GM12892 (cell line): ENCODE data around the gene H2AZ1. TPM values are rescaled to one million over a fixed set of nuclear protein-coding genes. Genes with fewer than 3 reads are reported as not detected.
A peak's percentile ranks its signal among the peaks of the same experiment; 100 is the strongest.

ENCODE experiments used
- DNase-seq: peaks from one replicate; pipeline ENCODE4 v3.0.0; 2011; ENCODE audit not compliant: insufficient read length
- FAIRE-seq: peaks from 2 replicates; lab custom pipeline; 2011; peaks lifted over from hg19 to GRCh38; lab: Jason Lieb, UNC
- POLR2A ChIP-seq: IDR thresholded peaks from 2 replicates; pipeline ENCODE4 v1.6.1; 2011; ENCODE audit warnings: low read depth, low read length, control low read depth
- POLR2AphosphoS5 ChIP-seq: IDR thresholded peaks from 2 replicates; pipeline ENCODE4 v1.6.1; 2011; ENCODE audit warnings: low read depth, low read length, control low read depth
- TAF1 ChIP-seq: IDR thresholded peaks from 2 replicates; pipeline ENCODE4 v1.6.1; 2011; ENCODE audit warnings: low read depth, mild to moderate bottlenecking, control low read depth, low read length, borderline replicate concordance
- polyA plus RNA-seq: library from polyadenylated mRNA; unstranded; fragments of >200 nt; gene quantifications from one replicate; pipeline ENCODE4 v1.2.1, GENCODE V29; 2012; ENCODE audit warnings: missing spikeins, inconsistent platforms; ENCODE audit not compliant: missing spikeins

The H2AZ1 gene
- polyA plus RNA-seq: 642 TPM

GRCh38 chr4:99949999-99950912, at the start of gene H2AZ1:
TSS of gene H2AZ1 (minus strand) at chr4:99950275. CDS start at chr4:99950170, 105 bp downstream.
- peak; percentile 100 for TF ChIP-seq POLR2A
- TF ChIP-seq TAF1: peak; percentile 96
- peak; percentile 100 for TF ChIP-seq POLR2AphosphoS5
- peak; percentile 94 for FAIRE-seq
- peak; percentile 85 for DNase-seq

DNA sequence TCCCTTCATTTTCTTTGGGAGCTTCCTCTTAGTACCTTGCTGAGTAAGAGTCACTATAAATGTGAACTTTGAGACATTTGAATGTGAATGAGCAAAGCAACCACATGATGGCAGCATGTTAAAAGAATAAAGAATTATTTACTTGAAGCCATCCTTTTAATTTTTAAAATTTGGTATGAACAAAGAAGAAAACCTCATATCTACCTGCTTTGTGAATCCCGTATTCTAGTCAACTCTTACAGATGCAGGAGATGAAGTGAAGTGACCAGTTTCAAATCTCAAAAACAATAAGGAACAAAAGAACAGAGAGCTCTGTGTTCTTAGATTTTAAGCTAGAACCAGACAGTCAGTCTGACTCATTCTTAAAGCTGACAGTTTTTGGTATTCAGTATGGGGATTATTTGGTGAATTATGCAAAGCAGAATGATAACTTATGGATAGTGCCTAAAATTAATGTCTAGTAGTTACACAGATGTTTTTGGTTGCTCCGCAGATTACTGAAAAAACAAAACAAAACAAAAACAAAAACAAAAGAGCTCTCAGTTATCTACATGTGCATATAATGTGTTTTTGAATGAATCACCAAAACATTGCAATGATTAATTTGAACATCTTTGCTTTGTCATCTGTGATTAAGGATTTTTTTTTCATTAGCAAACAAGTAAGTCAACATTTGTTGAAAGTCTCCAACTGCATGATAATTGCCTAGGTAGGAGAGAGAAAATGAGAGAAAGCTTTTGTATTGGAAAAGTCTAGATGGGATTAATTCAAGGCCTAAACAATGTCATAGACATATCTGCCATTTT, 48.2 kb upstream of the H2AZ1 start:
- TF ChIP-seq POLR2A (no peak), POLR2AphosphoS5 (no peak), TAF1 (no peak)
- FAIRE-seq (peak; percentile 64), DNase-seq (no peak)

- TF ChIP-seq POLR2AphosphoS5: no peak
- no peak for TF ChIP-seq POLR2A
- no peak for TF ChIP-seq TAF1
- FAIRE-seq: no peak
- DNase-seq: no peak
These were observed 41.7 kb upstream of the H2AZ1 start for GRCh38 chr4:99991741-99992140.

DNA sequence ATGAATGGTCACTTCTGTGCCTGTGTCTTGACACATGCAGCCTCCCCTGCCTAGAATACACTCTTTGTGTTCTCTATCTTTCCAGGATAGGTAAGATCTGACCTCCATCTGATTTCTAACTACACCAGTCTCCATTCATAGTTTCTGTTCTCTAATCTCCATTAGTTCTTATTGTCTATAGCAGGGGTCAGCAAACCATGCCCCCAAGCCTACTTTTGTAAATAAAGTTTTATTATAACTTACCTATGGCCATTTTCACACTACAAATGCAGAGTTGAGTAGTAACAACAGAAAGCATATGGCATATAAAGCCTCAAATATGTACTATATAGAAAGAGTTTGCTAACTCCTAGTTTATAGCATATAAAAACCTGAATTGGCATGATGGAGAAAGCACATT, 37.6 kb upstream of the H2AZ1 start:
- TF ChIP-seq POLR2AphosphoS5: no peak
- no peak for TF ChIP-seq TAF1
- TF ChIP-seq POLR2A: no peak
- FAIRE-seq (no peak), DNase-seq (no peak)

DNA sequence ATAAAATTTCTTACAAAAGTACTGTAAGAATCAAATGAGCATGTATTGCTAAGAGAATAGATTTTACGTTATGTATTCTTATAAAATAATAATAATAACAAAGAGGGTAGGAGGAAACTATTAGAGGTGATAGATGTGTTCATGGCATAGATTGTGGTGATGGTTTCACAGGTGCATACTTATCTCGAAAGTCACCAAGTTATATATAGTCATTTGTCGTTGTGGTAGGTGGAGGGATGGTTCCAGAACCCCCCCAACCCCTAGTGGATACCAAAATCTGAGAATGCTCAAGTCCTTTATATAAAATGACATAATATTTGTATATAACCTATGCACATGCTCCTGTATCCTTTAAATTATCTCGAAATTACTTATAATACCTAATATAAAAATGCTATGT, 36.7 kb upstream of the H2AZ1 start:
- no peak for DNase-seq
- FAIRE-seq: no peak
- TF ChIP-seq POLR2A: no peak
- no peak for TF ChIP-seq TAF1
- no peak for TF ChIP-seq POLR2AphosphoS5

DNA sequence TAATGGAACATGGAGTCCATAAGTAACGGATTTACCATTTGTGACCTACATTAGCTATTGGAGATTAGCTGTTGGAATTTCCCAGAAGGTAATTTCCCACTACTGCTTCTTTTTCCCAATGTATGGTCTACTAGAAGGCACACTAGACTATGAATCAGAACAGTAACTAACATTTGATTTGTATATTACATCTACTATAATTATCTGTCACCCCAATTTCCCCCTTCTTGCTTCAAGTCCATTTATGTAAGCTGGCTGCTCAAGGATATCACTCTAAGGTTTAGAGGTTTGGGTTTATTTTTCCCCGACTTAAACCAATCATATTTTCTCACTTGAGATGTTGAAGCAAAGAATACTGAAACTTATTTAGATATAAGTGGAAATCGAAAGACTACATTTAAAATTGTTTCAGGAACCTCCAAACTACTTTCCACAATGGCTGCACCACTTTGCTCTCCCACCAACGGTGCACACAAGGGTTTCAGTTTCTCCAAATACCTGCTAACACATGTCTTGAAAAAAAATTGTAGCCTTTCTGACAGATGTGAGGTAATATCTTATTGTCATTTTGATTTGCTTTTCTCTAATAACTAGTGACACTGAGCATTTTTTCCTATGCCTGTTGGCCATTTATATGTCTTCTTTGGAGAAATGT, 33.3 kb upstream of the H2AZ1 start:
- TF ChIP-seq POLR2A (no peak), POLR2AphosphoS5 (no peak), TAF1 (no peak)
- FAIRE-seq: no peak
- DNase-seq: no peak

DNA sequence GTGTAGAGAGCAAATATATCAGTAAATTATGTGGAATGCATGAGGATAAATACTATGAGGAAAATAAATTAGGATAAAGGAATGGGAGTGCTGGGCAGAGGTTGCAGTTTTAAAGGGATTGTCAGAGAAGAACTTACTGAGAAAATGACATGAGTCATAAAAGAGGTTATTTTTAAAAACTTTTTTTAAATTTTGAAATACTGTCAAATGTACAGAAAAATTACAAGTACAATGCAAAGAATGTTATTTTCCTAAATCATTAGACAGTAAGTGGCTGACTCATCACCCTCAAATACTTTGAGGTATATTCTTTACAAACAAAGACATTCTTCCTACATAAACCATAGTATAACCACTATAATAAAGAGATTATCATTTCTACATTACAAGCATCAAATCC, 29.8 kb upstream of the H2AZ1 start:
- FAIRE-seq (no peak), DNase-seq (no peak)
- TF ChIP-seq POLR2AphosphoS5: no peak
- TF ChIP-seq POLR2A: no peak
- TF ChIP-seq TAF1: no peak

GRCh38 chr4:99971453-99972111, 21.5 kb upstream of the H2AZ1 start:
- DNase-seq: no peak
- no peak for FAIRE-seq
- no peak for TF ChIP-seq POLR2A
- TF ChIP-seq POLR2AphosphoS5: no peak
- TF ChIP-seq TAF1: no peak

GRCh38 chr4:99968330-99968729, 18.3 kb upstream of the H2AZ1 start:
- DNase-seq: no peak
- TF ChIP-seq POLR2A (no peak), TAF1 (no peak), POLR2AphosphoS5 (no peak)
- FAIRE-seq: no peak

GRCh38 chr4:99966692-99967091, 16.6 kb upstream of the H2AZ1 start:
- DNase-seq: no peak
- TF ChIP-seq TAF1 (no peak), POLR2AphosphoS5 (no peak), POLR2A (no peak)
- FAIRE-seq: no peak
